NB4 (cell line): ENCODE data around the gene RAC3.
A peak's percentile ranks its signal among the peaks of the same experiment; 100 is the strongest.

Experiments
- DNase-seq: peaks from one replicate; pipeline ENCODE4 v3.0.0; 2010; ENCODE audit warnings: low read depth
- H3K4me3 ChIP-seq: one replicate; pipeline ENCODE4 v1.5.1; 2011; ENCODE audit warnings: mild to moderate bottlenecking, low read depth, low read length, moderate library complexity
- CTCF ChIP-seq: IDR thresholded peaks from one replicate; pipeline ENCODE4 v1.5.1; 2012; ENCODE audit warnings: low read depth, low read length
- MAX ChIP-seq: IDR thresholded peaks from 2 replicates; pipeline ENCODE4 v1.6.1; 2011; ENCODE audit warnings: low read depth, low read length
- MYC ChIP-seq: IDR thresholded peaks from 2 replicates; pipeline ENCODE4 v1.6.1; 2011; ENCODE audit warnings: low read depth, low read length
- POLR2A ChIP-seq: IDR thresholded peaks from 2 replicates; pipeline ENCODE4 v1.6.1; 2011; ENCODE audit warnings: mild to moderate bottlenecking; ENCODE audit not compliant: insufficient read length; ENCODE audit errors: extremely low read depth

The RAC3 gene

DNA sequence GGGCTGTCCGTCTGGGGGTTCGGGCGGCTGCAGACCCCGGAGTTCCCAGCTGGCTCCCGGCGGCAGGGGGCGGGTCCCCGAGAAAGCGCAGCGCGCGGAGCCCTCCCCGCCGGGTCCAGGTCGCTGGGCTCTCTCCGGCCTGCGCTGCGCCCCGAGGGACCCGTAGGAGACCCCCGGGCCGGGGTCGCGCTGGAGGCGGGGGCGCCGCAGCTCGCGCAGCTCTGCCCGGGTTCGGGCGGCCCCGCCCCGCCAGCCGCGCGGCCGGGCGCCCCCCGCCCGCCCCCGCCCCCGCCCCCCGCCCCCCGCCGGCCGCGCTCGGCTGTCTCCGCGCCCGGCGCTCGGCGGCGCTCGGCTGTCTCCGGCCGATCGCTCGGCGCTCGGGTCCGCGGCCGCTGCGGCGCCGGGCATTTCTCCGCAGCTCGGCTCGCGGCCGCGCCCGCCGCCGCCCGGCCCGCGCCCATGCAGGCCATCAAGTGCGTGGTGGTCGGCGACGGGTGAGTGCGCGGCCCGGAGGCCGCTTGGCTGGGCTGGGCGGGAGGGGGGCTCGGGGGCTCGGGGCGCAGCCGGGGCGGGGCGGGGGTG lies at the start of gene RAC3:
RAC3 (plus strand) TSS at position 376 of the 582 bp plus-strand sequence; CDS start at position 460, 84 bp downstream.
- TF ChIP-seq MAX (no peak), CTCF (no peak), POLR2A (peak; percentile 38), MYC (no peak)
- peak within 1 kb of the TSS; percentile 49 for H3K4me3 ChIP-seq
- peak; percentile 65 for DNase-seq

- no peak overlapping the region for H3K4me3 ChIP-seq
- no peak for TF ChIP-seq MAX
- TF ChIP-seq MYC: no peak
- TF ChIP-seq POLR2A: no peak
- no peak for TF ChIP-seq CTCF
- no peak for DNase-seq
Observed at GRCh38 chr17:81983011-81983638, 48.4 kb upstream of the RAC3 start.

DNA sequence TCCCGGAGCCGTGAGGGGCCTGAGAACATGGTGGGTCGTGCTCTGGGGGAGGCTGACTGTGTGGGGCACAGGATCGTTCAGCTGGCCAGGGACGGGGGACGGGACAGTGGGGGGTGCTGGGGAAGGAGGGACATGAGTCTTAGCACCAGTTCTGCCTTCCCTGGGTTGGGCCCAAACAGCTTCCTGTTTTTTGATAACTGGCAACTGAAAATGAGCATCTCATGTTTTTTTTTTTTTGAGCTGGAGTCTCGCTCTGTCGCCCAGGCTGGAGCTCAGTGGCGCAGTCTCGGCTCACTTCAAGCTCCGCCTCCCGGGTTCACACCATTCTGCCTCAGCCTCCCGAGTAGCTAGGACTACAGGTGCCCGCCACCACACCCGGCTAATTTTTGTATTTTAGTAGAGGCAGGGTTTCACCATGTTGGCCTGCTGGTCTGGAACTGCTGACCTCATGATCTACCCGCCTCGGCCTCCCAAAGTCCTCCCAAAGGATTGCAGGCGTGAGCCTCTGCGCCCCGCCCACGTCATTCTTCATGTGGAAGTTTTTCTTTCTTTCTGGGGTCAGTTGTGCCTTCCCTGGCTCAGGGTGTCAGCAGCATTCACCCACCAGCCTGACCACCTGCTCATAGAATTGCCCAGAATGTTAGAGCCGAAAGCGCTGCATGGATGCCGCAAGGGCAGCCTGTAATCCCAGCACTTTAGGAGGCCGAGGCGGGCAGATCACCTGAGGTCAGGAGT lies 47.7 kb upstream of the RAC3 start:
- TF ChIP-seq POLR2A (no peak), MAX (no peak), MYC (no peak), CTCF (no peak)
- no peak overlapping the region for H3K4me3 ChIP-seq
- no peak for DNase-seq

DNA sequence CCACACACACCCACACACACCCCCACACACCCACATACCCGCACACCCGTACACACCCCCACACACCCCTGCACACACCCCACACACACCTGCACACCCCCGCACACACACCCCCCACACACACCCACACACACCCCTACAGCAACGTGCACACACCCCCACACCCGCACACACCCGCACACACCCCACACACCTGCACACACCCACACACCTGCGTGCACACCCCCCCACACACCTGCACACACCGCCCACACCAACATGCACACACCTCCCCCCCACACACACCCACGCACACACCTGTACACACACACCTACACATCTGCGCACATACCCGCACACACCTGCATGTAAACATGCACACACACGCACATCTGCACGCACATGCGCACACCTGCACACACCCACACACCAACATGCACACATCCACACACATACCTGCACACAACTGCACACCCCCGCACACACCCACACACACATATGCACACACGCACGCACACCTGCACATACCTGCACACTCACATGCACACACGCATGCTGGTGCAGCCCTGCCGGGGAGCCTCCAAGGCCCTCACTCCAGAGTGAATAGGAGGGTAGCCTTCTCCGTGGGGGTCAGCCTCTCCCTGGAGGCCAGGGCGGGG lies 46.6 kb upstream of the RAC3 start:
- TF ChIP-seq POLR2A (no peak), MYC (no peak)
- H3K4me3 ChIP-seq: no peak overlapping the region
- no peak for DNase-seq

DNA sequence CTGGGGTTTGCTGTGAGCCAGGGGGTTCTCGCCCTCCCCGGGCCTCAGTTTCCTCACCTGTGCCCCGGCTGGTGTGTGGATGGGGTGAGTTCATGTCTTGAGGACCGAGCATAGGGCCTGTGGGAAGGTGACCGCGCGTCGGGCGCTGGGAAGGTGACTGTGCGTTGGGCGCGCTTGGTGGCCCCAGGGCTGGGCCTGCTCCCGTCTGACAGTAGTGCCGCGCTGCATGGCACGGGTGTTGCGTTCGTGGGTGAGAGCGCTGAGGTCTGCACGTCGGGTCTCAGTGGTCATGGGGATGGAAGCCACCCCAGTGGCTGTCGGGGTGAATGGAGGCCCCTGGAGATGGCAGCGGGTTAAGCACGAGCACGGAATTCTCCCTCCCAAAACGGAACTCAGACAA lies 44.9 kb upstream of the RAC3 start:
- TF ChIP-seq MAX (no peak), POLR2A (no peak), MYC (no peak), CTCF (no peak)
- no peak for DNase-seq
- H3K4me3 ChIP-seq: no peak overlapping the region

DNA sequence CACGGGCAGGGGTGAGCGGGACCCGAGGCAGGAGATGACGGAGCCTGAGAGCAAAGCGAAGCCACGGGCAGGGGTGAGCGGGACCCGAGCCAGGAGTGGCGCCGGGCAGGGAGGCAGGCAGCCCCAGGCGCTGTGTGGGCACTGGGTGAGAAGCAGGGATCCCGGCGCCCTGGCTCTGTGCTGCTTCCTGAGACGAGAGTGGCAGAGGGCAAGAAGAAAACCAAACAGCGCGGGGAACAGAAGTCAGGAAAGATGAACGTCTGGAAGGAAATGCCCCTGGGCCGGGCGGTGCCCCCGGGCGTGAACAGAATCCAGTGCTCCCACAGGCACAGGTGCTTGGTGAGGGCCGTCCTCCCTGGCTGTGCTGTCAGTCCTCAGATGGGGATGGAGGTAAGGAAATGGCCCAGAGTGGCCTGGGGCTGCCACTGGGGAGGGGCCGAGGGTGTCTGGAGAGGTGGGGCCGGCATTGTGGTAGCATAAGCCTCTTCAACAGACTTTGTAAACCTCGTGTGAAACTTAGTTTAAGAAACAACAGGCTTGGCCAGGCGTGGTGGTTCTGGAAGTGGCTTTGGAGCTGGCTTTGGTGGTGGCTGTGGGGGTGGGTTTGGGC lies 44.2 kb upstream of the RAC3 start:
- TF ChIP-seq MYC (no peak), POLR2A (no peak), MAX (no peak), CTCF (no peak)
- no peak overlapping the region for H3K4me3 ChIP-seq
- DNase-seq: no peak
